Right lobe of liver (tissue), 6 donors: Measurements from ENCODE around the gene MAPRE2. TPM values are rescaled to one million over a fixed set of nuclear protein-coding genes. Genes with fewer than 3 reads are reported as not detected.

Source experiments
- ATAC-seq, 4 donors: fragments of 200-7000 bp; cut with Tn5 transposase; one replicate each; pipeline ENCODE4 v1.9.1; 2020; ENCODE audit warnings: mild to moderate bottlenecking in 4 of 4, moderate library complexity in 4 of 4
- DNase-seq, 3 donors: peaks; one replicate each; pipeline ENCODE4 v3.0.0-alpha.2; 2020
- H3K27ac ChIP-seq, 3 donors: fragments of 200-600 bp; one replicate each; pipeline ENCODE4 v1.8.0; 2022
- H3K27me3 ChIP-seq, 2 donors: fragments of 200-600 bp; one replicate each; pipeline ENCODE4 v1.8.0; 2022
- H3K36me3 ChIP-seq, 4 donors: fragments of 200-600 bp; sonication (generic) in 1 of 4; one replicate each; pipeline versions ENCODE4 v1.5.1 to v1.8.0; 2017 to 2022; ENCODE audit warnings: control low read depth in 1 of 4
- H3K4me1 ChIP-seq, 4 donors: fragments of 200-600 bp; sonication (generic) in 1 of 4; one replicate each; pipeline versions ENCODE4 v1.5.1 to v1.8.0; 2017 to 2022; ENCODE audit warnings: control low read depth in 1 of 4
- H3K4me3 ChIP-seq, 3 donors: fragments of 200-600 bp; one replicate each; pipeline ENCODE4 v1.8.0; 2022
- H3K9me3 ChIP-seq, 4 donors: fragments of 200-600 bp; sonication (generic) in 1 of 4; one replicate each; pipeline versions ENCODE4 v1.5.1 to v1.8.0; 2017 to 2022; ENCODE audit warnings: control low read depth in 1 of 4
- CTCF ChIP-seq, 4 donors: fragments of 200-600 bp in 3 of 4; fragments of 450-650 bp in 1 of 4; IDR thresholded peaks; one replicate each; pipeline versions ENCODE4 v1.5.1 to v1.8.0; 2016 to 2022; ENCODE audit warnings: antibody characterized with exemption in 4 of 4, mild to moderate bottlenecking in 2 of 4
- POLR2A ChIP-seq: fragments of 450-650 bp; IDR thresholded peaks from one replicate; pipeline ENCODE4 v1.6.1; 2017; ENCODE audit warnings: antibody characterized with exemption, mild to moderate bottlenecking
- WGBS: methylation state at CpG from one replicate; pipeline ENCODE4 v1.1.6; 2018; ENCODE audit warnings: low coverage, low lambda C conversion rate; ENCODE audit not compliant: insufficient coverage; ENCODE audit errors: missing lambda C conversion rate; 5-methylcytosine and 5-hydroxymethylcytosine counted together
- intact Hi-C, 2 donors: fragments of 100-400 bp; cut with DNase I; formaldehyde crosslinking; loops; one replicate each; pipeline versions ENCODE4 v1.11.2 to v1.14.1; 2022
- total RNA-seq, 6 experiments: library from RNA; depleted of rRNA in 2 of 6; stranded (reverse); fragments of >200 nt in 2 of 6; fragmentation: NEBNext Ultra II Directional in 3 of 6; extraction: Animal tissue kit (Norgen Biotek cat#: 25700) in 3 of 6; gene quantifications; one replicate each; pipeline versions ENCODE4 v1.1.0 to v1.2.4, GENCODE V29; 2016 to 2023
- donor health status: DM: no; HTN: yes; CAD: no.
- donor health status: DM: no; HTN: no; CAD: no.
- donor health status: DM: no; HTN: no; CAD: no.
- donor health status: DM: no; HTN: yes; CAD: no.
- donor health status: DM: no; HTN: yes; CAD: no.

The MAPRE2 gene
- total RNA-seq, 6 experiments from 2014 or later, result 17.0 to 25.9 (median 21.5) TPM

DNA sequence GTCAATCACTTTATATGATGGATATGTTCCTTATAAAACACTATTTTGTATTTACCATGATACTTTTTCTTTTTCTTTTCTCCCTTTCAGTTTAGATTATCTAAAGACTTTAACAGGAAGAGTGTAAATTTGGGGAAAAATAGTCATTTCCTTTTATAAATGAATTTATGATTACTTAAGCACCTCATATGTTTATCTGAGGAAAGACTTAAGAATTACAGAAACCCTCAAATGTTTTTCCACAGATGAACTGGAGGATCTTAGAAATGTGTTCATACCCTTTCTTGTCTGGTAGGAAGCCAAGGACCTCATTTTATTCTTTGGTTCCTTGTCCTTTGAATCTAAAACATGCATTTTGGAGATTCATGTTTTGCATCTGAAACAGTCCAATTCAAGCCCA is 36.7 kb downstream of the MAPRE2 start:
- TF ChIP-seq POLR2A, result no peak
- no peak for TF ChIP-seq CTCF (IDR thresholded peaks at IDR 0.05)
- Histone ChIP-seq H3K4me3 (no peak overlapping the region), H3K9me3 (no peaks in the 10 kb centered on the region), H3K27me3 (no peaks in the 10 kb centered on the region), H3K36me3 (no peaks in the 10 kb centered on the region), H3K4me1 (peaks cover 0 to 3% (median 0%) of the 10 kb centered on the region in 4 donors), H3K27ac (no peak overlapping the region)
- intact Hi-C loops, result no loop called here
- ATAC-seq, result no peak
- no peak for DNase-seq

DNA sequence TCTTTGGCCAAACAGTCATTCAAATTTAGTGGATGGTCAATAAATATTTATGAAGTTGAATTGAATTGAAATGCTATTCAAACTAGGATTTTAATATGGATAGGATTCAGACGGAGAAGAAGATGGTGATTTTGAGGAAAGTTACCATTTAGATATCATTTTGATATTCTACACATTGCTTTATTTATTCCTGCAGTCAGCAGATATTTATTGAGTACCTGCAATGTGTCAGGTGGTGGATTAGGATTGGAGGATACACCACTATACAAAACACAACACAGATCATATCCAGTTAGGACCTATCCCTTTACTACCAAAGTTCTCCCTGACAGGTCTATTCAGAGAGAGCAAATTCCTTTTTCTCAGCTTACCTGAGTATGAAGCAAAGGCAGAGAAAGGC is 38.8 kb downstream of the MAPRE2 start:
- H3K9me3 ChIP-seq, result no peaks in the 10 kb centered on the region
- no peak for DNase-seq
- 93% methylated on average over 1 of the region's 1 CpG for WGBS
- ATAC-seq, result no peak
- no peaks in the 10 kb centered on the region for H3K36me3 ChIP-seq
- peaks cover 0 to 19% (median 6%) of the 10 kb centered on the region in 4 donors for H3K4me1 ChIP-seq
- H3K27me3 ChIP-seq, result no peaks in the 10 kb centered on the region
- no peak overlapping the region for H3K4me3 ChIP-seq
- TF ChIP-seq CTCF (IDR thresholded peaks at IDR 0.05) (no peak), POLR2A (no peak)
- no peak overlapping the region for H3K27ac ChIP-seq
- intact Hi-C loops, result no loop called here

DNA sequence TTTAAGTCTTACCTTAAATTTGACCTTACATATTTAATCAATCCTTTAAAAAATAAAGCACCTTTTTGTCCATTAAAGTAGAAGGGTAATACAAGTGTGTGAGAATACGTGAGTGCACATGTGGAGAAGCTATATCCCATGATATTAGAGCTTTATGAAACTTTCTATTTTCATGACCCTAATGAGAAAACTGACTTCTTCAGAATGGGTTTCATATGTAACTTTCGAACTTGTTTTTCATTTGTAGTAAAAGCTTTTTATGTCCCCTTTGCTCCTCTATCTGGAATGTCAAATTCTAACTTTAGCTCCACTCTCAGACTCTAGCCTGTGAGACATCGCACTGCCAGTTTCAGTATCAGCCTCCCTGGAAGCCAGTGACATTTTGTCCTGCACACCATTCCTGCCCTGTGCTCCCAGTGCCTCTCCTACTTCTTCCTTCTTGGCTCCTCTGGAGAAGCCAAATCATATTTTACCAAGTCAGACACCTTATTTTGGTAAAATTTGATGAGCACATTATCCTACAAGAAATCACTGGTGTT is 42.0 kb downstream of the MAPRE2 start:
- ATAC-seq, result peak in 1 of 4 donors; percentile 9
- TF ChIP-seq POLR2A, result no peak
- TF ChIP-seq CTCF (IDR thresholded peaks at IDR 0.05), result no peak
- H3K27ac ChIP-seq, result peak overlapping the region; percentile 45 to 82 (median 78)
- no peaks in the 10 kb centered on the region for H3K9me3 ChIP-seq
- no peak for DNase-seq
- 86% methylated on average over 3 of the region's 3 CpGs for WGBS
- peaks cover 0 to 31% (median 9%) of the 10 kb centered on the region in 4 donors for H3K4me1 ChIP-seq
- intact Hi-C loops, result no loop called here
- no peaks in the 10 kb centered on the region for H3K36me3 ChIP-seq
- H3K27me3 ChIP-seq, result no peaks in the 10 kb centered on the region
- no peak overlapping the region for H3K4me3 ChIP-seq

DNA sequence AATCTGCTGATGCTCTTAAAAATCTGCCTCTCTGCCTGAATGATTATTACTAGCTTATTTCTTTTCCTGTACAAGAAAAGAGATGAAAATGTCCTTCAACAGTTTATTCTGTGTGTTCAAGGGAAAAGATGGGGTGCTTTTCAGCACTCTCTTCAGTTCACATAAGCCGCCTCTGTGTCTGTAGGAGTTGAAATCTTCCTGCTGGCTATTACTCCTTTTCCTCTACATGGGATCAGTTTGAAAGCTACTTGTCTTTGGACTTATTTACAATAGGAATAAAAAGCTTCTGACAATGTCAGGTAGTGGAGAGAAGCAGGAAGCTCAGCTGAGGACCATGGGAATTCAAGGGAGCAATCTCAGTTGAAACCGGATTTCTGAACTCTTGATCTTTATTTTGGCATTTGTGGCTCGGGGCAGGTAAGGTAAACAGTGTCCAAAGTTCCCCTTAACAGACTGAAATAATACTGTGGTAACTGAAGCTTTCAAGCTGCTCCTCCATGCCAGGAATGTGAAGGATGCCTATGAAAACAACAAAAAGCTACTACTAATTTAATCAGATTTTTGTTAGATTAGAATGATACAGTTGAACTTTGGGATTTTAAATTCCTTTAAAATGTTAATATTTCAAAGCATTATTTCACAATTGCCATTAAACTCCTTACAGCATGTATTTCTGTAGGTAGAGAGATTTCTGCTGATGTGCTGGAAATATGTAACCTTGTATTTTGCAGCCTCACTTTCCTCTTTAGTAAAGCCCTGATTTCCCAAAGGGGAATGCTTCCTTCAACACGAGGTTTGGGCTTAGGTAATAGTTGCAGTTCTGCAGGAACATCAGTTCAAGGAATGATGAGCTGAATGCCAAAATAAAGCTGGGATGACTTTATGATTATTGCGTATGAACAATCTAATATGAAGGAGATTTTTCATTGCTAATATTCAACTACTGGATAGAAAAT is 43.6 kb downstream of the MAPRE2 start:
- H3K9me3 ChIP-seq, result no peaks in the 10 kb centered on the region
- H3K4me3 ChIP-seq, result no peak overlapping the region
- H3K4me1 ChIP-seq, result peaks cover 0 to 31% (median 9%) of the 10 kb centered on the region in 4 donors
- TF ChIP-seq CTCF (IDR thresholded peaks at IDR 0.05) (no peak), POLR2A (no peak)
- H3K27me3 ChIP-seq, result no peaks in the 10 kb centered on the region
- ATAC-seq (peak; percentile 84 to 99 (median 92)), DNase-seq (peak in 1 of 3 donors; percentile 69)
- intact Hi-C loops, result no loop called here
- peak overlapping the region; percentile 45 to 82 (median 78) for H3K27ac ChIP-seq
- H3K36me3 ChIP-seq, result no peaks in the 10 kb centered on the region
- 23% methylated on average over 5 of the region's 5 CpGs for WGBS
